ENCODE measurements around the gene BCL11B.

GRCh38 chr14:99288948-99289347, 17.0 kb upstream of the BCL11B start:
- TF ChIP-seq CTCF (IDR thresholded peaks at IDR 0.05; ENCODE audit: insufficient read depth, low read length, poor library complexity, severe bottlenecking) (no peak), EZH2phosphoT487 (conservative IDR thresholded peaks at IDR 0.05; ENCODE audit: low read length) (no peak)

All from SU-DHL-6 (cell line).